Left ventricle myocardium inferior (tissue), 1 donor: ENCODE measurements around the gene TOMM40. TPM values are rescaled to one million over a fixed set of nuclear protein-coding genes. Genes with fewer than 3 reads are reported as not detected.
"Not testable (repeated sequence)": the region's sequence is repeated elsewhere in the genome, so short reads cannot be mapped to it uniquely, and the experiment has no call there.

ENCODE experiments used
- DNase-seq: peaks from one replicate; pipeline ENCODE4 v3.0.0-alpha.2; 2020
- H3K27ac ChIP-seq: fragments of 200-600 bp; replicated peaks from 2 replicates; pipeline ENCODE4 v1.8.0; 2021
- H3K27me3 ChIP-seq: fragments of 200-600 bp; 2 replicates; pipeline ENCODE4 v1.8.0; 2021; ENCODE audit warnings: low read depth
- H3K36me3 ChIP-seq: fragments of 200-600 bp; 2 replicates; pipeline ENCODE4 v1.8.0; 2021
- H3K4me1 ChIP-seq: fragments of 200-600 bp; 2 replicates; pipeline ENCODE4 v1.8.0; 2021
- H3K4me3 ChIP-seq: fragments of 200-600 bp; 2 replicates; pipeline ENCODE4 v1.8.0; 2021; ENCODE audit warnings: mild to moderate bottlenecking, moderate library complexity
- H3K9me3 ChIP-seq: fragments of 200-600 bp; replicated peaks from 2 replicates; pipeline ENCODE4 v1.8.0; 2021
- CTCF ChIP-seq: fragments of 200-600 bp; IDR thresholded peaks from 2 replicates; pipeline ENCODE4 v1.8.0; 2021; ENCODE audit warnings: antibody characterized with exemption, mild to moderate bottlenecking, borderline replicate concordance
- intact Hi-C: fragments of 100-400 bp; cut with micrococcal nuclease; formaldehyde crosslinking; loops from one replicate; pipeline ENCODE4 v1.11.0; 2022
- total RNA-seq: library from RNA; stranded (reverse); fragmentation: NEBNext Ultra II Directional; extraction: Animal tissue kit (Norgen Biotek cat#: 25700); gene quantifications from one replicate; pipeline ENCODE4 v1.2.1, GENCODE V29; 2021
- donor health status: DM: no; HTN: yes; CAD: no; lungs with severe emphysema.

The TOMM40 gene
- total RNA-seq, 1 donor from 2014 or later, result 47.3 TPM

- peaks cover 27% of the 10 kb centered on the region for H3K4me1 ChIP-seq
- no peaks in the 10 kb centered on the region for H3K36me3 ChIP-seq
- DNase-seq, result peak; percentile 78
- peak overlapping the region; percentile 56 for H3K27ac ChIP-seq
- intact Hi-C loops, result no loop called here
- no peak for TF ChIP-seq CTCF
- H3K4me3 ChIP-seq, result no peak overlapping the region
- H3K9me3 ChIP-seq, result no peaks in the 10 kb centered on the region
- H3K27me3 ChIP-seq, result no peaks in the 10 kb centered on the region
These were observed 34.2 kb downstream of the TOMM40 start for GRCh38 chr19:44925114-44925891.

GRCh38 chr19:44926245-44927077 is 35.4 kb downstream of the TOMM40 start:
- Histone ChIP-seq H3K27ac (peak overlapping the region; percentile 56), H3K4me3 (peak overlapping the region; percentile 36), H3K4me1 (peaks cover 27% of the 10 kb centered on the region)
- DNase-seq, H3K36me3 ChIP-seq, H3K27me3 ChIP-seq, H3K9me3 ChIP-seq, intact Hi-C loops: not testable (repeated sequence)

GRCh38 chr19:44927746-44928145 is 36.7 kb downstream of the TOMM40 start:
- Histone ChIP-seq H3K27ac (no peak overlapping the region), H3K27me3 (no peaks in the 10 kb centered on the region), H3K4me1 (peaks cover 27% of the 10 kb centered on the region), H3K36me3 (no peaks in the 10 kb centered on the region), H3K9me3 (no peaks in the 10 kb centered on the region), H3K4me3 (no peak overlapping the region)
- no peak for DNase-seq
- intact Hi-C loops, result no loop called here
- TF ChIP-seq CTCF, result no peak

DNA sequence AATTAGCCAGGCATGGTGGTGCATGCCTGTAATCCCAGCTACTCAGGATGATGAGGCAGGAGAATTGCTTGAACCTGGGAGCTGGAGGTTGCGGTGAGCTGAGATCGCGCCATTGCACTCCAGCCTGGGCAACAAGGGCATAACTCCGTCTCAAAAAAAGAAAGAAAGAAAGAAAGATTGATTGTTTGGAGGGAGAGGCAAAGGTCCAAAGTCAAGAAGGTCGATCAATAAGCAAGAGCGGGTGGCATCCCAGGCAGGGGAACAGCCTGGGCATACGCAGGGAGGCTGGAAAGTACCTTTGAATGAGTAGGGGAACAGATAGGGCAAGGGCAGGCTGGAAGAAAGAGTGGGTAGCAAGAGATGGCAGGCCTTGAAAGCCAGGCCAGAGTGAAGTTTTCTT is 39.0 kb downstream of the TOMM40 start:
- TF ChIP-seq CTCF, result no peak
- Histone ChIP-seq H3K36me3 (no peaks in the 10 kb centered on the region), H3K4me1 (peaks cover 16% of the 10 kb centered on the region), H3K27ac (no peak overlapping the region), H3K27me3 (no peaks in the 10 kb centered on the region), H3K9me3 (no peaks in the 10 kb centered on the region), H3K4me3 (no peak overlapping the region)
- DNase-seq, result no peak
- intact Hi-C loops, result no loop called here

GRCh38 chr19:44931541-44931940 is 40.5 kb downstream of the TOMM40 start:
- no peak overlapping the region for H3K27ac ChIP-seq
- no peaks in the 10 kb centered on the region for H3K27me3 ChIP-seq
- H3K4me3 ChIP-seq, result no peak overlapping the region
- H3K9me3 ChIP-seq, result no peaks in the 10 kb centered on the region
- no peaks in the 10 kb centered on the region for H3K36me3 ChIP-seq
- no peak for TF ChIP-seq CTCF
- DNase-seq, result no peak
- intact Hi-C loops, result no loop called here
- peaks cover 9% of the 10 kb centered on the region for H3K4me1 ChIP-seq

DNA sequence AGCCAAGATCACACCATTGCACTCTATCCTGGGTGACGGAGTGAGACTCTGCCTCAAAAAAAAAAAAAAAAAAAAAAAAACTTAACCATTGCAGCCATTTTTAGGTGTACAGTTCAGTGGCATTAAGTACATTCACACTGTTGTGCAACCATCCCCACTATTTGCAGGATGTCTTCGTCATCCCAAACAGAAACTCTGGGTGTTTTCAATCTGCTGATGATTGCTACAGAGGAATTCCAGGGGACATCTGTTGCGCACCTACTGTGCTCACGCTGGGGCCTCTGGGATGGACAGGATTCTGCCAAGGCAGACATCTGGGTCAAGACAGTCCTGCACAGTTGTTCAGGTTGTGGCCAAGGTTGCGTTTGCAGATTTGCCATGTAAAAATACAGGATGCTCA is 48.6 kb downstream of the TOMM40 start:
- no peaks in the 10 kb centered on the region for H3K27me3 ChIP-seq

More for the DNA sequence above, 48.6 kb downstream of the TOMM40 start:
- no peaks in the 10 kb centered on the region for H3K9me3 ChIP-seq
- intact Hi-C loops, result no loop called here
- H3K36me3 ChIP-seq, result no peaks in the 10 kb centered on the region
- DNase-seq, result no peak
- no peaks in the 10 kb centered on the region for H3K4me1 ChIP-seq
- H3K27ac ChIP-seq, result no peak overlapping the region
- no peak overlapping the region for H3K4me3 ChIP-seq
- no peak for TF ChIP-seq CTCF
